ENCODE measurements around the gene EFCAB6. TPM values are rescaled to one million over a fixed set of nuclear protein-coding genes. Genes with fewer than 3 reads are reported as not detected.

The EFCAB6 gene
- total and polyA plus RNA-seq, 2 of the 4 experiments (the other 2 are of a cell fraction) = 0.44 to 1.1 TPM

- TF ChIP-seq, protein P1, sequence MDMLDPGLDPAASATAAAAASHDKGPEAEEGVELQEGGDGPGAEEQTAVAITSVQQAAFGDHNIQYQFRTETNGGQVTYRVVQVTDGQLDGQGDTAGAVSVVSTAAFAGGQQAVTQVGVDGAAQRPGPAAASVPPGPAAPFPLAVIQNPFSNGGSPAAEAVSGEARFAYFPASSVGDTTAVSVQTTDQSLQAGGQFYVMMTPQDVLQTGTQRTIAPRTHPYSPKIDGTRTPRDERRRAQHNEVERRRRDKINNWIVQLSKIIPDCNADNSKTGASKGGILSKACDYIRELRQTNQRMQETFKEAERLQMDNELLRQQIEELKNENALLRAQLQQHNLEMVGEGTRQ (IDR thresholded peaks at IDR 0.05; ENCODE audit: low read depth, low read length) = no peak
- no peak for TF ChIP-seq SMC3 (IDR thresholded peaks at IDR 0.05; ENCODE audit: low read depth, low read length)
Measured at GRCh38 chr22:43554694-43555365, 257.3 kb downstream of the EFCAB6 start (continued).

DNA sequence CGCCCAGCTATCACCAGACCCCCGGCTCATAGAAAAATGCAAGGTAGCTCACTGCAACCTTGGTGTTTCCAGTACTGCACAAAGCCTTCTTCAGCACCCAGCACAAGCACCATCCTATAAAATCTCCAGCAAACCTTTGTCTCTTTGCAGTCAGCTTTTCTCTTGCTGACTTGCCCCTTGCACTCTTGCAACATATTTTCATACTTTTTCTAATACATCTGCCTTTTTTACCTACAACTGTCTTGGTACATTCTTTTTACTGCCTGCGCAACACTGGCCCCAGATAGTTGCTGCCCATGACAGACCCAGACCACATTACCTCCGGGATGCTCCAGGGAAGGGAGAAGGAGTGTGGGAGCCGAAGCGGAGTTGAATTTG, 257.9 kb downstream of the EFCAB6 start:
- no peak for DNase-seq
- Histone ChIP-seq H3K79me1 (ENCODE audit: low read depth in 1 of 2, low read length in 2 of 2) (no peaks in the 10 kb centered on the region), H2AK9ac (replicated peaks; ENCODE audit: low read depth, low read length, poor library complexity) (no peak overlapping the region), H3K4me2 (ENCODE audit: low read depth, low read length) (no peak overlapping the region), H3K27me3 (ENCODE audit: control insufficient read depth, insufficient read depth, low read length) (no peaks in the 10 kb centered on the region), H4K20me1 (ENCODE audit: insufficient read depth, low read length) (no peaks in the 10 kb centered on the region), H2BK120ac (ENCODE audit: low read depth, low read length) (no peak overlapping the region), H4K8ac (ENCODE audit: low read depth in 2 of 2, low read length in 2 of 2) (no peak overlapping the region), H3K23ac (ENCODE audit: low read depth, low read length) (no peak overlapping the region), H4K5ac (ENCODE audit: low read depth, low read length) (no peak overlapping the region), H3K9me1 (ENCODE audit: insufficient read depth, low read length) (no peaks in the 10 kb centered on the region), H3K9ac (ENCODE audit: low read depth, low read length) (no peak overlapping the region), H2AK5ac (ENCODE audit: low read depth, low read length) (no peak overlapping the region), H3K56ac (ENCODE audit: extremely low read depth, insufficient read depth, low read length) (no peak overlapping the region), H2AFZ (replicated peaks; ENCODE audit: low read length, poor library complexity) (no peak overlapping the region), H3K27ac (ENCODE audit: insufficient read depth, low read length) (no peak overlapping the region), H3K4ac (ENCODE audit: low read depth, low read length) (no peak overlapping the region), H2BK15ac (ENCODE audit: low read depth, low read length) (no peak overlapping the region), H3K4me1 (ENCODE audit: control insufficient read depth, insufficient read depth, low read length) (no peaks in the 10 kb centered on the region), H3K4me3 (ENCODE audit: insufficient read depth, low read depth, low read length) (no peak overlapping the region), H4K91ac (ENCODE audit: insufficient read depth, low read depth, low read length) (no peak overlapping the region), H3K18ac (ENCODE audit: low read depth, low read length) (no peak overlapping the region), H3K9me3 (ENCODE audit: control insufficient read depth, insufficient read depth, low read length) (no peaks in the 10 kb centered on the region), H3K36me3 (ENCODE audit: control insufficient read depth, insufficient read depth, low read length) (no peaks in the 10 kb centered on the region), H3K14ac (replicated peaks; ENCODE audit: low read depth, low read length) (no peak overlapping the region), H2BK5ac (ENCODE audit: low read depth, low read length, poor library complexity, severe bottlenecking) (no peak overlapping the region), H2BK20ac (ENCODE audit: low read depth, low read length) (no peak overlapping the region)
- intact Hi-C loops (cut with micrococcal nuclease) = no loop called here
- ChIA-PET CTCF (no interaction called here), POLR2A (ENCODE audit: unreplicated experiment) (no interaction called here)
- no peak for ATAC-seq (ENCODE audit: low read depth)
- 69% methylated on average over 2 of the region's 6 CpGs; no CpG with 5 or more reads in 1 of the 2 experiments for WGBS, 2 experiments (ENCODE audit: extremely low coverage in 2 of 2, insufficient read length in 1 of 2)
- in situ Hi-C loops (cut with MboI; ENCODE audit: low sequenced_read_pairs) = no loop called here
- dilution Hi-C loops (cut with HindIII; ENCODE audit: low sequenced_read_pairs, unreplicated experiment) = no loop called here
- BruUV-seq (replicated peaks) = no TSS peak
- no peak for TF ChIP-seq RAD21 (IDR thresholded peaks at IDR 0.05; ENCODE audit: low read length)
- no peak for TF ChIP-seq POLR2A (IDR thresholded peaks at IDR 0.05; ENCODE audit: low read depth, low read length)
- no peak for TF ChIP-seq SMC3 (IDR thresholded peaks at IDR 0.05; ENCODE audit: low read depth, low read length)
- TF ChIP-seq, protein P2, sequence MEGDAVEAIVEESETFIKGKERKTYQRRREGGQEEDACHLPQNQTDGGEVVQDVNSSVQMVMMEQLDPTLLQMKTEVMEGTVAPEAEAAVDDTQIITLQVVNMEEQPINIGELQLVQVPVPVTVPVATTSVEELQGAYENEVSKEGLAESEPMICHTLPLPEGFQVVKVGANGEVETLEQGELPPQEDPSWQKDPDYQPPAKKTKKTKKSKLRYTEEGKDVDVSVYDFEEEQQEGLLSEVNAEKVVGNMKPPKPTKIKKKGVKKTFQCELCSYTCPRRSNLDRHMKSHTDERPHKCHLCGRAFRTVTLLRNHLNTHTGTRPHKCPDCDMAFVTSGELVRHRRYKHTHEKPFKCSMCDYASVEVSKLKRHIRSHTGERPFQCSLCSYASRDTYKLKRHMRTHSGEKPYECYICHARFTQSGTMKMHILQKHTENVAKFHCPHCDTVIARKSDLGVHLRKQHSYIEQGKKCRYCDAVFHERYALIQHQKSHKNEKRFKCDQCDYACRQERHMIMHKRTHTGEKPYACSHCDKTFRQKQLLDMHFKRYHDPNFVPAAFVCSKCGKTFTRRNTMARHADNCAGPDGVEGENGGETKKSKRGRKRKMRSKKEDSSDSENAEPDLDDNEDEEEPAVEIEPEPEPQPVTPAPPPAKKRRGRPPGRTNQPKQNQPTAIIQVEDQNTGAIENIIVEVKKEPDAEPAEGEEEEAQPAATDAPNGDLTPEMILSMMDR (conservative IDR thresholded peaks at IDR 0.05; ENCODE audit: low read depth, low read length) = no peak
- no peak for TF ChIP-seq FOS (IDR thresholded peaks at IDR 0.05; ENCODE audit: low read depth, low read length)
- no peak for TF ChIP-seq CEBPB (IDR thresholded peaks at IDR 0.05; ENCODE audit: low read depth, low read length)
- TF ChIP-seq ELK1 (IDR thresholded peaks at IDR 0.05; ENCODE audit: borderline replicate concordance, low read depth, low read length) = no peak
- TF ChIP-seq RCOR1 (IDR thresholded peaks at IDR 0.05; ENCODE audit: insufficient replicate concordance, low read length) = no peak
- TF ChIP-seq, protein P1 (IDR thresholded peaks at IDR 0.05; ENCODE audit: low read depth, low read length) = no peak
- TF ChIP-seq CHD1 (IDR thresholded peaks at IDR 0.05; ENCODE audit: low read depth, low read length) = no peak
- TF ChIP-seq BHLHE40 (IDR thresholded peaks at IDR 0.05; ENCODE audit: low read depth, low read length) = no peak
- no peak for TF ChIP-seq NFE2L2 (IDR thresholded peaks at IDR 0.05; ENCODE audit: low read depth, low read length)
